ENCODE measurements around the gene TAS2R31.

TAS2R31 gene

GRCh38 chr12:10998204-10998603, 33.0 kb downstream of the TAS2R31 start, which contains the start of gene TAS2R20:
Gene TAS2R20 (minus strand): TSS chr12:10998304. CDS start chr12:10997875, 429 bp downstream.
- DNase-seq (ENCODE audit: low read depth): no peak

- DNase-seq (ENCODE audit: low read depth): no peak
These were observed 36.9 kb downstream of the TAS2R31 start for GRCh38 chr12:10994307-10994706.

- DNase-seq (ENCODE audit: low read depth): no peak
These were observed 42.1 kb downstream of the TAS2R31 start for GRCh38 chr12:10989107-10989506.

GRCh38 chr12:10986812-10987211, 44.4 kb downstream of the TAS2R31 start, which contains the start of gene TAS2R50:
Gene TAS2R50 (minus strand): TSS chr12:10986912. CDS start chr12:10986860, 52 bp downstream.
- DNase-seq (ENCODE audit: low read depth): no peak

GRCh38 chr12:10982244-10982643, 49.0 kb downstream of the TAS2R31 start:
- no peak for DNase-seq (ENCODE audit: low read depth)

Data from amniotic epithelial cell (primary cell).